ENCODE measurements around the gene NUDCD2.

- TF ChIP-seq CTCF (IDR thresholded peaks at IDR 0.05) (no peak), POLR2AphosphoS5 (IDR thresholded peaks at IDR 0.05) (no peak)
Measured at GRCh38 chr5:163399923-163400322, 60.0 kb downstream of the NUDCD2 start.
